A673 (cell line): Measurements from ENCODE around the gene RPS6KA5. TPM values are rescaled to one million over a fixed set of nuclear protein-coding genes. Genes with fewer than 3 reads are reported as not detected.

Experiments used
- BruUV-seq: library from RNA; stranded (reverse); fragments of 400-500 nt; replicated peaks from 2 replicates; lab custom pipeline; 2021; lab: Mats Ljungman, UMichigan
- CTCF ChIA-PET: fragments of 300-600 bp; sonication (Branson Sonifier 250); formaldehyde crosslinking; loops from one replicate; lab custom pipeline; 2022; ENCODE audit warnings: antibody characterized with exemption; lab: Charles Lee
- POLR2A ChIA-PET: fragments of 300-600 bp; sonication (Branson Sonifier 250); formaldehyde crosslinking; loops from one replicate; lab custom pipeline; 2022; ENCODE audit warnings: antibody characterized with exemption; ENCODE audit not compliant: low non-redundant PET; lab: Charles Lee
- DNase-seq: peaks from one replicate; pipeline ENCODE4 v3.0.0-alpha.2; 2015; ENCODE audit warnings: low spot score
- H3K27ac ChIP-seq: fragments of 200-600 bp; sonication (generic); 2 replicates; pipeline ENCODE4 v1.5.1; 2016; ENCODE audit warnings: mixed run types, low read depth, mild to moderate bottlenecking, mixed read lengths, antibody characterized with exemption, low read length; ENCODE audit not compliant: poor library complexity, severe bottlenecking
- H3K27me3 ChIP-seq: fragments of 200-600 bp; sonication (generic); replicated peaks from 2 replicates; pipeline ENCODE4 v1.6.1; 2017; ENCODE audit warnings: mixed run types, low read depth, mild to moderate bottlenecking, mixed read lengths, antibody characterized with exemption, low read length; ENCODE audit not compliant: insufficient read depth, poor library complexity
- H3K36me3 ChIP-seq: fragments of 200-600 bp; sonication (generic); 2 replicates; pipeline ENCODE4 v1.6.1; 2016; ENCODE audit warnings: mixed run types, mild to moderate bottlenecking, mixed read lengths, antibody characterized with exemption, low read length; ENCODE audit not compliant: insufficient read depth, poor library complexity, severe bottlenecking
- H3K4me1 ChIP-seq: fragments of 200-600 bp; sonication (generic); 2 replicates; pipeline ENCODE4 v1.6.1; 2017; ENCODE audit warnings: mixed run types, mild to moderate bottlenecking, mixed read lengths, antibody characterized with exemption, low read length; ENCODE audit not compliant: insufficient read depth, poor library complexity, severe bottlenecking
- H3K4me3 ChIP-seq: fragments of 200-600 bp; sonication (generic); 2 replicates; pipeline ENCODE4 v1.5.1; 2016; ENCODE audit warnings: low read depth, mixed run types, mild to moderate bottlenecking, mixed read lengths, low read length; ENCODE audit not compliant: poor library complexity, severe bottlenecking
- H3K9me3 ChIP-seq: fragments of 200-600 bp; sonication (generic); 2 replicates; pipeline ENCODE4 v1.6.1; 2016; ENCODE audit warnings: mixed run types, low read depth, mild to moderate bottlenecking, mixed read lengths, antibody characterized with exemption, low read length; ENCODE audit not compliant: poor library complexity, severe bottlenecking
- CTCF ChIP-seq: fragments of 300-800, 200-600 bp; sonication (generic); conservative IDR thresholded peaks from 2 replicates; pipeline ENCODE4 v1.5.1; 2017; ENCODE audit warnings: low read depth, mild to moderate bottlenecking, antibody characterized with exemption, low read length, moderate library complexity, mixed read lengths
- EZH2 ChIP-seq: fragments of 200-600 bp; sonication (generic); IDR thresholded peaks from 2 replicates; pipeline ENCODE4 v1.6.1; 2017; ENCODE audit warnings: borderline replicate concordance, low read depth, mild to moderate bottlenecking, mixed read lengths, antibody characterized with exemption, low read length; ENCODE audit not compliant: poor library complexity, severe bottlenecking
- intact Hi-C: fragments of 100-400 bp; cut with micrococcal nuclease; formaldehyde crosslinking; loops from one replicate; pipeline ENCODE4 v1.10.0; 2022; ENCODE audit not compliant: unreplicated experiment
- total RNA-seq: library from RNA; stranded (reverse); gene quantifications from 2 replicates; pipeline ENCODE4 v1.2.3, GENCODE V29; 2021

RPS6KA5 gene
- total RNA-seq, 1 experiment from 2014 or later, result 7.6 TPM

GRCh38 chr14:90871605-90872233, 188.7 kb downstream of the RPS6KA5 start:
- POLR2A ChIA-PET, result no interaction called here

GRCh38 chr14:90870950-90871604, 189.4 kb downstream of the RPS6KA5 start:
- BruUV-seq, result no TSS peak
- POLR2A ChIA-PET, result no interaction called here

More at GRCh38 chr14:90871605-90872233, 188.7 kb downstream of the RPS6KA5 start:
- intact Hi-C loops, result no loop called here
- Histone ChIP-seq H3K27ac (no peak overlapping the region), H3K4me1 (no peaks in the 10 kb centered on the region), H3K9me3 (no peaks in the 10 kb centered on the region), H3K36me3 (no peaks in the 10 kb centered on the region), H3K4me3 (no peak overlapping the region), H3K27me3 (no peaks in the 10 kb centered on the region)
- TF ChIP-seq CTCF (no peak), EZH2 (no peak)
- no TSS peak for BruUV-seq
- CTCF ChIA-PET, result no interaction called here
- DNase-seq, result no peak

GRCh38 chr14:90867501-90867900, 192.9 kb downstream of the RPS6KA5 start:
- H3K4me3 ChIP-seq, result no peak overlapping the region
- no peaks in the 10 kb centered on the region for H3K9me3 ChIP-seq
- BruUV-seq, result no TSS peak
- no peaks in the 10 kb centered on the region for H3K36me3 ChIP-seq
- no peak overlapping the region for H3K27ac ChIP-seq
- intact Hi-C loops, result no loop called here
- ChIA-PET CTCF (interaction anchor here (0.6 kb wide), 1 partner anchor 306 kb away, joined by 7 read pairs; no protein-coding TSS in a partner anchor), POLR2A (no interaction called here)
- no peaks in the 10 kb centered on the region for H3K27me3 ChIP-seq
- no peak for DNase-seq
- TF ChIP-seq EZH2, result no peak
- TF ChIP-seq CTCF, result no peak
- H3K4me1 ChIP-seq, result no peaks in the 10 kb centered on the region

More at GRCh38 chr14:90870950-90871604, 189.4 kb downstream of the RPS6KA5 start:
- H3K27me3 ChIP-seq, result no peaks in the 10 kb centered on the region
- no peaks in the 10 kb centered on the region for H3K4me1 ChIP-seq
- CTCF ChIA-PET, result no interaction called here
- H3K4me3 ChIP-seq, result no peak overlapping the region
- H3K36me3 ChIP-seq, result no peaks in the 10 kb centered on the region
- no peak for DNase-seq
- H3K27ac ChIP-seq, result no peak overlapping the region
- TF ChIP-seq EZH2 (no peak), CTCF (no peak)
- intact Hi-C loops, result no loop called here
- H3K9me3 ChIP-seq, result no peaks in the 10 kb centered on the region
